CD4-positive, alpha-beta T cell treated with Interleukin-1 beta for 1 hour (primary cell): ENCODE results near the gene ANK3.
A peak's percentile ranks its signal among the peaks of the same experiment; 100 is the strongest.

Source experiments
- DNase-seq, 2 donors: peaks; one replicate each; pipeline ENCODE4 v3.0.0-alpha.2; 2020 to 2022

Gene ANK3

GRCh38 chr10:60135020-60135419, 254.7 kb downstream of the ANK3 start:
- no peak for DNase-seq

DNA sequence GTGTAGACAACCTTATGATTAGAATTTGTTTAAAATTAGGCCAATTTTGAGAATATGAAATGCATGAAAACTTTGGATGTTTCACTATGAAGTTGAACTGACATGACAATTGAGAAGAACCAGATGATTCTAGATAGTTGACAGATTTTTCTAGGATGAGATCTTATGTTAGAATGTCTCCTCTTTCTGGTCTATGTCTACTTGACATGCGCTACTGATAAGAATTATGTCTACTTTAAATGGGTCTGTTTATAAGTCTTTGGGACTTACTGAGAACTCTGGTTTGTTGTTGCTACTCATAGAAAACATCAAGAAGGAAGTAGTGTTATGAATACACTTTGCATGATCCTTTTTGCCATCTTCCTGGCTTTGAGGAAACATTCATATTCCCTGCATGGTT, 255.1 kb downstream of the ANK3 start:
- no peak for DNase-seq

GRCh38 chr10:60130130-60130579, 259.5 kb downstream of the ANK3 start:
- DNase-seq: no peak

GRCh38 chr10:60125895-60126294, 263.8 kb downstream of the ANK3 start:
- DNase-seq: no peak

GRCh38 chr10:60124536-60124935, 265.1 kb downstream of the ANK3 start:
- no peak for DNase-seq

DNA sequence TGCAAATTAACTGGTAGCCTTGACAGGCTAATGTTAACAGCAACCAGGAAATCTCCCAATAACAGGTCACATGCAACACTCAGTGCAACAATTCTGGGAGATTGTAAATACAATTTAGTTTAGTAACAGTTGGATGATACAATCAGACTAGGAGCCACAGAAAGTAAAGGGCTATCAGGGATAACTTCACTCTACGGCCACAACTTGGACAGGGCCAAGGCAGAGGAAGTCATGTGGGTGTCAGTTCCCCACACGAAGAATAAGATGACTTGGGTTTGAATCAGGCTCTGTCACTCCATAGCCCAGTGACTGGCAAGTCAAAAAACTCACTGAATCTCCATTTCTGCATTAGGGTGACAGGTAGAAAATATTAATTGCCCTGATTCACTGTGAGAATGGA, 266.0 kb downstream of the ANK3 start:
- DNase-seq: no peak

DNA sequence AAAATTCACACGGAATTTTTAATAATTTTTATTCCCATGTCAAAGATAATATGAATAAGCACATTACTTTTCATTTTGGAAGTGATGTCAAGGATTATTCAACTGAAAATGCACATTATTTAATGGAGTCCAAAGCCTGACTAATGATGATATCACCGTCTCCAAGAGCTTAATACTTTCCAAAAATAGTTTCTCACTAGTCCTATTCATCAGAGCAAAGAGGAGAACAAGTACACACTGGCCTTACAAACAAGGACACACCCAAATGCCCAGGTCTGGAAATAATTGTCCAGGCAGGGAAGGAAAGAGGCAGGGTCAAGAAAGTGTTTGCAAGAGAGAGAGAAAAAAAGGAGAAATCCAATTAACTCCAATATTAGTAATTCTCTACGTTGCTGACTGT, 266.5 kb downstream of the ANK3 start:
- DNase-seq: no peak

DNA sequence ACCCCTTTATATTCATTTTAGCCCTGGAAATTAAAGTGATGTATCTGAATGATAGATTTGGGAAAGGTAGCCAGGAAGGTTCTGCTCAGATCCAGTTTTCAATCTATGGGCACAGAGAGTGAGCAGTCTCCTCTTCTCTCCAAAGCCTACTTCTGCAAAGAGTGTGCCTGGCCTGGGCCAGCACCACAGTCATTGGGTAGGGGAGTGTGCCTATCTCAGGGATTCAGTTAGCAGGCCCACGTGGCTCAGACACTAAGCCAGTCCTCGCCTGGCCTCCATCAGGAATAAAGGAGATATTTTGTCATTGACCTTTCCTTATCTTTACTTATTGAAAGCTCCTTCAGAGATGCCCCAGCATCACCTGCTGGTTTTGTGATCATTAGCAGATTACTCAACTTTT, 267.5 kb downstream of the ANK3 start:
- DNase-seq: no peak

DNA sequence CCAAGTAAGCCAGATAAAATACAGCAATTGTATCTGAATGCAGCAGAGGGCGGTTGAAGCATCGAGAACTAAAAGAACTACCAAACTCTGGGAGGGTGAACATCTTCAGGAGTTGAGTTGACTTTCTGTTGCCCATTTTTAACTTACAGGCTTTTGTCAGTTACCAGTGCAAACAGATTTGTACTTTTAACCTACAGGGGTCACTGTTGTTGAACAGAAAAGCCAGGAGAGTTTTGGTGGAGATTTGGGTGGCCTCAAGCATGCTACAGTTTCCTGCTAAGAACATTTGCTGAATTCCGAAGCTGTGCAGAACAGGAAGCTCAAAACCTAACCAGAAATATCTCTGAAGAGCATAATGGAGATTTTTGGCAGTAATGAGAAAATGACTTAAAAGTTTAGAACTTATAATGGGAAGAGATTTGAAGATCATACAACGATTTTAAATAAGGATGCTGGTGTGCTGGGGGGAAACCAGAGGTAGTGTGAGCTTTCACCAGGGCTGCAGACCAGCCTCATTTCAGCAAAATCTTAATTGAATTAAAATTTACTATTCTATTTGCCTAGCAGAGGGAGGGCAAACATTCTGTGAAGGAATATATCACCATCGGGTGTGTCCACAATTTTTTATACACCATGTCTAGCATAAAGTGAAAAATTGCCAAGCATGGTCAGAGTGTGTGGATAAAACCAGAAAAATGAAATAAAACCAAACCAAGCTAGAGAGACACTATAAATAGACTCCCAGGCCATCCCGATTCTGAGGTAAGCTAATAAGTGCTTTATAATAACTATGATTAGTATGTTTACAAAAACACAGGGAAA, 274.7 kb downstream of the ANK3 start:
- DNase-seq: peak in 1 of 2 donors; percentile 36

GRCh38 chr10:60110739-60111138, 278.9 kb downstream of the ANK3 start:
- no peak for DNase-seq

GRCh38 chr10:60107308-60107976, 282.2 kb downstream of the ANK3 start:
- DNase-seq: no peak

DNA sequence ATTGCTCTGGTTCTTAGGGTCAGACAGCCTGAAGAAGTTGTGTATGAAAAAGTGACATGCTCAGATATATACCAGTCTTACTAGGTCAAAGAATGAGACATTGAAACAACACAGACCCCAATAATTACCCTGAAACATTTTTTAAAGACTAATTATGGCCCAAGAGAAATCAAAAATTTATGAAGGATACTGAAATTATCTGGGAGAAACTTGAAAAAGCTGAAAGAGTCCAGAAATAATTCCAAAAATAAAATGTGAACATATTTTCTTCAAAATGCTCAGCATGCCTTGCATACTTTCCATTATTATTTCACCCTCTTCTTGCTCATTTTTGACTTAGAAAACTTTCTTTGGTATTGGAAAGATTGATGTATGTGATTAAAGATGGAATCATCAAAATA, 284.4 kb downstream of the ANK3 start:
- no peak for DNase-seq

DNA sequence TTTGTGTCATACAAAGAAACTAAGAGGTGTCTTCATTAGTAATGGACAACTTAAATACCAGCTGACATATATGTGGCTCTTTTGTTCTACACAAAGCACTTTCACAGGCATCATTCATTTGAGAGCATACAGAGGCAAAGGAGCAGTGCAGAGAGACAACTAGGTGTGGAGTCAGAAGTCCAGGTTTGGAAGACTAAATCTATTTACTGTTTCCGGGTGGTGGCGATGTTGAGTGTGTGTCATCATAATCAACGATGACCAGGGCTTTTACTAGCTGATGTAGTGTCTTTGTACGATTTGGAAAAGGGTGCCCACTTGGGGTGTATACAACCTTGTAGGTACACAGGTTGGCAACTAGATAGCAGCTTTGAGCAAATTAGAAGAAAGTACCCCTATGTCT, 287.9 kb downstream of the ANK3 start:
- no peak for DNase-seq

GRCh38 chr10:60099998-60100747, 289.5 kb downstream of the ANK3 start:
- DNase-seq: peak in 1 of 2 donors; percentile 51

DNA sequence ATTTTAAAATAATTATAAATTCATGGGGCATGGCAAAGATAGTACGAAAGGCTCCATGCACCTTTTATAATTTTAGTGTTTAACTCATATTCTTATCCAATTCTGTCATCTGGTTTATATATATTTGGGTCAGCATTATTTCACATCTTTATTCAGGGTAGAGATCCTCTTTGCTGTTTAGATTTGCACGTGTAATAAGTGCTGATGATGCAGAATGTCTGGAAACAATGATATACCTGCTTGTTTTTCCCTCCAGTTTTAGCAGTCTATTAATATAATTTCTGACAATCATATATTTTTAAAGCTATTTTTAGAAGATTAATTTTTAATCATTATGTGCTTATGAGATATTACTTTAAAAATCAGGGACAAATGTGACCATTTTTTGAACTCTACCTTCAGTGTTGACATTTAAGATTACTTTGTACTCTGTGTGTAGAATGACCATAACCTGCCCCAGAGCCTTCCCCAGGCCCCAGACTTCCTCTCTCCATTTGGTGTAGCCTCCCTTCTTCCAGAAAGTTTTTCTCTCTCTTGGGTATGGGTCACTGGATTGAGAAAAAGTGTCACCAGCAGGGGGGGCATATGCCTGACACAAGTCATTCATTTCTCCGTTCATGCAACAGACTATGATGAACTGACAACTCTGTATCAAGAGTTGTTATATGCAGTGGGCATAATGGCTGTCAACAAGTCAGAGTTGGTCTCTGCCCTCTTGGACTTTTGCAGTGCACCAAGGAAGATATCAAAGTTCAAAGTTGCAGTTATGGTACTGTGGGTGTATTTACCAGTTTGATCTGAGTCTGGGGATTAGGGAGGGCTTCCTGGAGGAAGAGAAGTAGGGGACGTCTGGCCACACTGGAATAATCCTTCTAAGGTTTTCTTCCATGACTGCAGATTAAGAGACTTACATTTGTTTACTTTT, 290.7 kb downstream of the ANK3 start:
- DNase-seq: no peak

- no peak for DNase-seq
These were observed 292.7 kb downstream of the ANK3 start for GRCh38 chr10:60096761-60097513.

GRCh38 chr10:60093317-60093716, 296.4 kb downstream of the ANK3 start:
- DNase-seq: no peak

GRCh38 chr10:60086862-60087261, 302.8 kb downstream of the ANK3 start:
- no peak for DNase-seq

- DNase-seq: no peak
These were observed 303.3 kb downstream of the ANK3 start for GRCh38 chr10:60086421-60086820.

- no peak for DNase-seq
These were observed 306.8 kb downstream of the ANK3 start for GRCh38 chr10:60082744-60083344.

GRCh38 chr10:60082341-60082740, 307.3 kb downstream of the ANK3 start:
- no peak for DNase-seq
